Dermis lymphatic vessel endothelial cell (primary cell): ENCODE measurements around the gene ZCCHC18. TPM values are rescaled to one million over a fixed set of nuclear protein-coding genes. Genes with fewer than 3 reads are reported as not detected.

Source experiments
- total RNA-seq: library from RNA; depleted of rRNA; stranded (reverse); fragments of >200 nt; gene quantifications from 2 replicates; pipeline ENCODE4 v1.2.1, GENCODE V29; 2014

The ZCCHC18 gene
- total RNA-seq: 0.98 and 2.9 TPM in 2 replicates

DNA sequence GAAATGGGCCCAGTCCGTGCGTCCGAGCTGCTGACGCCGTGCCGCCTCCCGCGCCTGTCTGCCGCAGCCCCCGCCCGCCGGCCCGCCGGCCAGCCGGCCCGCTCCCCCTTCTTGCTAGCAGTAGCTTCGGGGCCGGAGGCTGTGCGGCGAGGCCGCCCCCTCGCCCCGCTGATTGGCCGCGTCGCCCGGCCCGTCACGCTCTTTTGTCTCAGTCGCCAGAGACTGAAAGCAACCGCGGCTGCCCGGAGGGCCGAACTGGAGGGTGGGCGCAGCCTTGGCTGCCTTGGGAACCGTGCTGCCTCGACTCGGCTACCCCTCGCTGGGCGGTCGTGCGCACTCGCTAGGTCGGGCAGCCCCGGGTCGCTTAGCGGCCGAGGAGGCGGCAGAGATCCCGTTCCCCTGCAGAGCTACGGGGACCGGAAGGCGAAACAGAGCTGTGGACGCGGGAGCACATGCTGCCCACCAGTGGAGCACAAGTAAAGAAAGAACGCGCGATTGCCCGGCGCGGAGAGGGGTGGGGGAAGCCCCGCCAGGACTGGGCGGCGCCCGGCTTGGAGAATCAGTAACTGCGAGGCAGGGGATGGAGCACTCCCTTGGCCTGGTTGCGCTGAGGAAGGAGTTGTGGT is at the start of gene ZCCHC18:
Gene ZCCHC18, plus strand, starts transcription at position 198 of the 626 bp plus-strand sequence. CDS start 1,589 bp downstream, outside the sequence.

DNA sequence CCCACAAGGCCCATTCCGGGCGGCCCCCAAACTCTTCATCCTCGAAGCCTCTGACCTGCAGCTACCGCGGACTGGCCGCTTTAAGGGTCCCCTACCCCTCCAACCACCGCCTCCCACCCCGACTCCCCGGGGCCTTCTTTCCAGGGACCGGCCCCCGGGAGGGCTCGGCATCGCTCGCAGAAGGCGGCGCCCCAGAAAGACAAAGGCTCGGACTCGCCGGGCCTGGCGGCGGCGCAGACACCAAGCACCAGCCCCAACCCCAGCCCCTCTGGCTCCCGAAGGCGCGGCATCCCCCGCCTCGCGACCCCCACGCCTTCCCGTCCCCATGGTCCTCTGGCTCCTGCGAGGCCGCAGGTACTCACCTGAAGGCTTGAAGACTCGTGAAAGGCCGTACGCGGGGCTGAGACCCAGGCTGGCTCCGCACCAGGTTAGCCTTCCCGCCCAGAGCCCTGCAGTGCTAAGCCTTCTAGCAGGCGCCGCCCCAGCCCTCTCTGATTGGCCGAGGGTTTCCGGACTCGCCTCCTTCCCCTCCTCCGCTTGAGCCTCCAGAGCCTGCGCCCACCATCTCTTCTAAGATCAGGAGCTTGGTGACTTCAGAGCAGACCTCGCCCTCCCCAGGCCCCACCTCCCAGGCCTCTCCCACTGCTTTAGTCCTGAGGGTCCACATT is 36.4 kb upstream of the ZCCHC18 start, which contains the start of gene TMSB15C:
Gene TMSB15C, minus strand, starts transcription at position 459 of the 668 bp plus-strand sequence.

DNA sequence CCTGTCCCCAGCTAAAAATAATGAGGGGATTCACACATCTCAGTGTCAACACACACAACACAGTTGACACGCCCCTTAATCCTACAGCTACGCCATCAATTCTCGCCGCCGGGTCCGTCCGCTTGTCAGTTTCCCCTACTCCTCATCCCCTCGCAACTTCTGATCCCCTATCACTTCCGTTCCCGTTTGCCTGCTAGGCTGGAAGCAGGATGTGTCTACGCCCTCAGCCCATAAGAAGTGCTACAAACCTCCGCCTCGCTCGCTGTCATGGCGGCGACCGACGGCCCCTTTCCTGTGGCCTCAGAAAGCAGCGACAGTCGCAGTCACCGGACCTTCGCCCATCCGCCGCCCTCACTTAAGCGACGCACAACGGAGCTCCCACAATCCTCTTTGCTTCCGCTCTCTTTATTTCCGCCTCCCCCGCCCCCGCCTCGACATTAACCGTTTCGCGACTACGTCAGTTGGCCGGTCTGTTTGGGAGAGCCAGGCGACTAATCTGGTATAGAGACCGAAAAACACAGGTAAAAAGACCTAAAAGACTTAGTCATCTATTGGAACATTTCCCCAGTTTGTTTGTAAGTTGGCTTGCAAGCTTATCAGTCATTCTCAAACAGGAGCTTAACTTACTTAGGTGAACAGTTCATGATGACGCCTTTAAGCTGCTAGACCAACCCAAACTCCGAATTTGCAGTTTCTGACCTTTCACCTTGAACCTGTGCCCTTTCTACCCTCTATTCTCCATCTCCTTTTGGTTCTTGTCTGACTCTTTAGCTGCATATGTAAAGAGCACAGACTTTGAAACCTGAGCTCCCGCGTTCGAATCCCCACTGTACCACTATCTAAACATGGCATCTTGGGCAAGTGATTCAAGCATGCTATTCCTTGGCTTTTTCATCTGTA is 44.6 kb downstream of the ZCCHC18 start, which contains the start of gene SLC25A53:
Gene SLC25A53, minus strand, starts transcription at position 380 of the 900 bp plus-strand sequence. CDS start 51,752 bp downstream, outside the sequence.

Other genes starting within 250 kb of the ZCCHC18 start
- 5.7 and 5.9 TPM in 2 replicates for gene TMSB15B, start 149.9 kb upstream of the ZCCHC18 start, total RNA-seq
- not detected in 2 replicates for gene H2BW1, start 98.8 kb upstream of the ZCCHC18 start, total RNA-seq
- gene H2BW2, start 72.6 kb upstream of the ZCCHC18 start, total RNA-seq: not detected in 2 replicates
- gene TMSB15C, start 36.3 kb upstream of the ZCCHC18 start, total RNA-seq: 3.9 and 8.5 TPM in 2 replicates
- gene SLC25A53, start 44.5 kb downstream of the ZCCHC18 start, total RNA-seq: 11.5 and 13.7 TPM in 2 replicates
- 26.0 and 28.9 TPM in 2 replicates for gene FAM199X, start 53.9 kb downstream of the ZCCHC18 start, total RNA-seq
- gene ESX1, start 142.4 kb downstream of the ZCCHC18 start, total RNA-seq: 0.17 and 0.22 TPM in 2 replicates